Measurements from ENCODE around the gene LCOR.
"Not testable (repeated sequence)": the region's sequence is repeated elsewhere in the genome, so short reads cannot be mapped to it uniquely, and the experiment has no call there.

Gene LCOR

GRCh38 chr10:96935810-96936209, 103.7 kb downstream of the LCOR start:
- no peak for DNase-seq (ENCODE audit: low read depth, low spot score)

- not testable (repeated sequence) for DNase-seq (ENCODE audit: low read depth, low spot score)
Observed at GRCh38 chr10:96943161-96943560, 111.1 kb downstream of the LCOR start.

- DNase-seq (ENCODE audit: low read depth, low spot score), result no peak
Observed at GRCh38 chr10:96947036-96947435, 114.9 kb downstream of the LCOR start.

- DNase-seq (ENCODE audit: low read depth, low spot score), result no peak
Observed at GRCh38 chr10:96949039-96949683, 117.1 kb downstream of the LCOR start.

- no peak for DNase-seq (ENCODE audit: low read depth, low spot score)
Observed at GRCh38 chr10:96951954-96952353, 119.9 kb downstream of the LCOR start.

GRCh38 chr10:96955794-96956193, 123.7 kb downstream of the LCOR start:
- no peak for DNase-seq (ENCODE audit: low read depth, low spot score)

- no peak for DNase-seq (ENCODE audit: low read depth, low spot score)
Observed at GRCh38 chr10:96958071-96958470, 126.0 kb downstream of the LCOR start.

- DNase-seq (ENCODE audit: low read depth, low spot score), result no peak
Observed at GRCh38 chr10:96959733-96960132, 127.6 kb downstream of the LCOR start.

- DNase-seq (ENCODE audit: low read depth, low spot score), result no peak
Observed at GRCh38 chr10:96960872-96961271, 128.8 kb downstream of the LCOR start.

GRCh38 chr10:96964131-96964530, 132.0 kb downstream of the LCOR start:
- DNase-seq (ENCODE audit: low read depth, low spot score), result no peak

GRCh38 chr10:96967847-96968246, 135.7 kb downstream of the LCOR start:
- no peak for DNase-seq (ENCODE audit: low read depth, low spot score)

- DNase-seq (ENCODE audit: low read depth, low spot score), result no peak
Observed at GRCh38 chr10:96968682-96969423, 136.8 kb downstream of the LCOR start.

GRCh38 chr10:96971324-96971723, 139.2 kb downstream of the LCOR start:
- no peak for DNase-seq (ENCODE audit: low read depth, low spot score)

- no peak for DNase-seq (ENCODE audit: low read depth, low spot score)
Observed at GRCh38 chr10:96972264-96972663, 140.2 kb downstream of the LCOR start.

- DNase-seq (ENCODE audit: low read depth, low spot score), result no peak
Observed at GRCh38 chr10:96973809-96974747, 142.0 kb downstream of the LCOR start.

GRCh38 chr10:96975136-96975535, 143.0 kb downstream of the LCOR start:
- DNase-seq (ENCODE audit: low read depth, low spot score), result no peak

GRCh38 chr10:96978621-96979154, 146.6 kb downstream of the LCOR start:
- DNase-seq (ENCODE audit: low read depth, low spot score), result no peak

GRCh38 chr10:96982149-96982930, 150.2 kb downstream of the LCOR start:
- DNase-seq (ENCODE audit: low read depth, low spot score), result no peak

- no peak for DNase-seq (ENCODE audit: low read depth, low spot score)
Observed at GRCh38 chr10:96984541-96985131, 152.5 kb downstream of the LCOR start.

- no peak for DNase-seq (ENCODE audit: low read depth, low spot score)
Observed at GRCh38 chr10:96986200-96986856, 154.2 kb downstream of the LCOR start.
